GM21526 (cell line): ENCODE measurements around the gene DUSP22.
"Not testable (repeated sequence)": the region's sequence is repeated elsewhere in the genome, so short reads cannot be mapped to it uniquely, and the experiment has no call there.

ENCODE experiments used
- ATAC-seq: cut with Tn5 transposase; IDR thresholded peaks from one replicate; pipeline ENCODE4 v1.9.1; 2021; ENCODE audit warnings: moderate library complexity; ENCODE audit not compliant: unreplicated experiment, low FRiP score

Gene DUSP22

DNA sequence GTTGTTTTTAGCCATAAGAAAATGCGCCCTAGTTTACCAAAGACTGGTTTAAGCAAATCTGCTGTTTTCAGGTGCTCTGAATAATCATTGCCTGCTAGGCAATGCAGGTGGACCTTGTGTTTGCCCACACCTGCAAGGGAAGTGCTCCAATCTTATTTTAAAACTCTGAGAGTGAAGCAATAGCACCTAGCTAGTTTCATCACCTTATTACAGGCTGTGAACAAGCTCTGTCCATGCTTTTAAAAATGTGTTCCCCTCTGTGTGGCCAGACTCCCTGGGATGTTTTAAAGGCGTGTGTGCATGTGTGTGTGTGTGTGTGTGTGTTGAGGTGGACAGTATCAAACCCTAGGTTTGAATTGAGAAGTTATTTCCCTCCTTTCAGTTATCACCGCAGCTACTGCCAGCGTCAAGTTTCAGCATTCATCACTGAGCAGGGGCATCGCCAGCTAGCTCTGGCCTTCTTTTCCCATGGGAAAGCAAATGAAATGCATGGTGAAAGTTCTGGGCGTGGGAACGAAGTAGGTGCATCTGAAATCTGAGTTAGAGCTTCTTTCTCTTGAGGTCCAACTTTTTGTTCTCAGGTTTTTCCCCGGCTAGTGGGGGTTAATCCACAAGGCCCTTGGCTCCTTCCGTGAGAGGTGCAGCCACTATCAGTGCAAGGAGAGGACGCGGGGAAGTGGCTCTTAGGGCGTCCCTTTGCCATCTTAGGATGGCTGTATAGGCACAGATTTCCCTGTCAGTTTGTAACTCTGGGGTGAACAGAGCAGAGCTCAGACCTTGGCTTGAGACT, 30.8 kb downstream of the DUSP22 start:
- peak; percentile 26 for ATAC-seq

DNA sequence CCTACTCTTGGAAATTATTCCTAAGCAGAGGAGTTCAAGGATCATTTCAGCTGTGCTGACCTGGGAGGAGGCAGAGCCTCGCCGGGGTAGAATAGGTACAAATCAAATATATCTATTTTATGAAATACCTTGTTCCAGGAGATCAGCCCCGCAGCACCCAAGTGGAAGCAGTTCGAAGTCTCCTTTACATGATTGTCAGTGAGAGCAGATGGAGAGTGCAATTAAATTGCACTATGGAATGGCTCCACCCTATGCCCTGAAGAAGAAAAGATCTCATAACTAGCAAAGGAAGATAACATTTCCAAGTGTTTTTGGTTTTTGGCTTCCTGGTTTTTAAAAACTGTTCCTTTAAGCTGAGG, 31.4 kb downstream of the DUSP22 start:
- no peak for ATAC-seq

DNA sequence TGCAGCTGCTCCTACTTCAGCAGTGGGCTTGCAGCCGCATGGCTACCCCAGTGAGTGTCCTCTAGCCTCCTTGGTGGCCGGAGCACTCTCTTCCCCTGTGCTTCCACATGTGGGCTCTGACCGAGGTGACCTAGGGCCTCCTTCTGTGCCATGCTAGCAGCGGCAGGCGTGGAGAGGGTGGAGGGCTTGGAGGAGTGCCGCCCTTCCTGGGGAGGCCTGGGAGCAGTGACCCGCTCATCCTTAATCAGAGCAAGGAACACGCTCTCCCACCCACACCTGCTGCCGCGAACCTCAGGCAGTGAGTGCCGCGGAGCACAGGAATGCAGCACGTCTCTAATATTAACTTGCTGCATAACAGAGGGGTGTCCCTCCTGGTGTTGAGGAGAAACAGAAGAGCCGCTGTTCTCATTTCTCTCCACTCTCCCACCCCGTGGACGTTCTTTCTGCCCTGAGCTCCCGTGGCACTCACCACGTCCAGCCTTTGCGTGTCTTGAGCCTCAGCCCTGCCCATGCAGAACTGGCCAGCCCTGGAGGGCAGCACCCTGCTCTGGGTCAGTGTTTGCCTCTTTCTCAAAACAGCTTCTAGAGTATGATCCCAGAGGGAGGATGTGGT, 31.9 kb downstream of the DUSP22 start:
- no peak for ATAC-seq

DNA sequence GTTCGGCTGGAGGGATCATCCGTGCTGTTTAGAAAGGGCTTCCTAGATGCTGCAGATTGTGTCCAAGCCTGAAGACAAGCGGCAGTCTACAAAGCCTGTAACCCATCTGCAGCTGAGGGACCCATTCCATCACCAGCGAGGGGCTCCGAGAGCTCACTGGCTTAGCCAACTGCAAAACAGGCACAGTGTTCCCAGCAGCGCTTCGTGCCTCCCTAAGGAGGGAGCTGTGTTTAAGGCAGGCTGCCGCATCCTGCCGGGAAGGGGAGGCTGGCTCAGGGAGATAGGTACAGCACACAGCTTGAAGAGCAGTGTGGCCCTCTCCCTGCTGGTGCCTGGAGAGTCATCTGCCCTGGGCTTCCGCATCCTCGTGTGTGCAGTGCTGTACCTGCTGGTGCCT, 32.4 kb downstream of the DUSP22 start:
- ATAC-seq: no peak

DNA sequence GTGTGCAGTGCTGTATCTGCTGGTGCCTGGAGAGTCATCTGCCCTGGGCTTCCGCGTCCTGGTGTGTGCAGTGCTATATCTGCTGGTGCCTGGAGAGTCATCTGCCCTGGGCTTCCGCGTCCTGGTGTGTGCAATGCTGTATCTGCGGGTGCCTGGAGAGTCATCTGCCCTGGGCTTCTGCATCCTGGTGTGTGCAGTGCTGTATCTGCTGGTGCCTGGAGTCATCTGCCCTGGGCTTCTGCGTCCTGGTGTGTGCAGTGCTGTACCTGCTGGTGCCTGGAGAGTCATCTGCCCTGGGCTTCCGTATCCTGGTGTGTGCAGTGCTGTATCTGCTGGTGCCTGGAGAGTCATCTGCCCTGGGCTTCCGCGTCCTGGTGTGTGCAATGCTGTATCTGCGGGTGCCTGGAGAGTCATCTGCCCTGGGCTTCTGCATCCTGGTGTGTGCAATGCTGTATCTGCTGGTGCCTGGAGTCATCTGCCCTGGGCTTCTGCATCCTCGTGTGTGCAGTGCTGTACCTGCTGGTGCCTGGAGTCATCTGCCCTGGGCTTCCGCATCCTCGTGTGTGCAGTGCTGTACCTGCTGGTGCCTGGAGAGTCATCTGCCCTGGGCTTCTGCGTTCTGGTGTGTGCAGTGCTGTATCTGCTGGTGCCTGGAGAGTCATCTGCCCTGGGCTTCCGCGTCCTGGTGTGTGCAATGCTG, 33.0 kb downstream of the DUSP22 start:
- ATAC-seq: not testable (repeated sequence)

DNA sequence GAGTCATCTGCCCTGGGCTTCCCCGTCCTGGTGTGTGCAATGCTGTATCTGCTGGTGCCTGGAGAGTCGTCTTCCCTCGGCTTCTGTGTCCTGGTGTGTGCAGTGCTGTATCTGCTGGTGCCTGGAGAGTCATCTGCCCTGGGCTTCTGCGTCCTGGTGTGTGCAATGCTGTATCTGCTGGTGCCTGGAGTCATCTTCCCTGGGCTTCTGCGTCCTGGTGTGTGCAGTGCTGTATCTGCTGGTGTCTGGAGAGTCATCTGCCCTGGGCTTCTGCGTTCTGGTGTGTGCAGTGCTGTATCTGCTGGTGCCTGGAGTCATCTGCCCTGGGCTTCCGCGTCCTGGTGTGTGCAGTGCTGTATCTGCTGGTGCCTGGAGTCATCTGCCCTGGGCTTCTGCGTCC, 33.8 kb downstream of the DUSP22 start:
- not testable (repeated sequence) for ATAC-seq

DNA sequence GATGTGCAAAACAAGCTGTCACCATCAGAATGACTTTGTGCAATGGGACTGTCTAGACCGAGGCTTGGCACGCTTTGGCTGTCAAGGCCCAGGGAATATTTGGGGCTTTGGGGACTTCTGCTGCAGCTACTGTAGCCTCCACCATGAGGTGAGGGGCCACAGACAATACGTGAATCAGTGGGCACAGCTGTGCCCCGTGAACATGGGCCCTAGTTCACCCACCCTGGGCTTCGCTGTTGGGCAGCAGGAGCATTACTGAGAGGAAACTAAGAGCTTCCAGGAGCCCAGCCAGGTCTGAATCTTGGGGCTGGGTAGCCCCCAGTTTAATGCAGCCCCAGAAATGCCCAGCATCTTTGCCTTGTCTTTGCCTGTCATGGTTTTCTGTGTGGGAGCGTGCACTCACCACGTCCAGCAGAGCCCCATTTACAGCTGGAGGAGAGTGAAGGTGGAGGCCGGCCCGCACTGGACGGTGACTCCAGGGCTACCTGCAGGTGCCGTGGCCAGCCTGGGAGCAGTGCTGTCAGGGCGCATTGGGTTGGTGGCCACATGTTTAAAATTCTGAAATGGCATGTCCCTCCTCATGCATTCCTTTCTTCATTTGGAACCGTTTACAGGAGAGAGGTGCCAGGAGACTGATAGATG, 34.7 kb downstream of the DUSP22 start:
- ATAC-seq: no peak

DNA sequence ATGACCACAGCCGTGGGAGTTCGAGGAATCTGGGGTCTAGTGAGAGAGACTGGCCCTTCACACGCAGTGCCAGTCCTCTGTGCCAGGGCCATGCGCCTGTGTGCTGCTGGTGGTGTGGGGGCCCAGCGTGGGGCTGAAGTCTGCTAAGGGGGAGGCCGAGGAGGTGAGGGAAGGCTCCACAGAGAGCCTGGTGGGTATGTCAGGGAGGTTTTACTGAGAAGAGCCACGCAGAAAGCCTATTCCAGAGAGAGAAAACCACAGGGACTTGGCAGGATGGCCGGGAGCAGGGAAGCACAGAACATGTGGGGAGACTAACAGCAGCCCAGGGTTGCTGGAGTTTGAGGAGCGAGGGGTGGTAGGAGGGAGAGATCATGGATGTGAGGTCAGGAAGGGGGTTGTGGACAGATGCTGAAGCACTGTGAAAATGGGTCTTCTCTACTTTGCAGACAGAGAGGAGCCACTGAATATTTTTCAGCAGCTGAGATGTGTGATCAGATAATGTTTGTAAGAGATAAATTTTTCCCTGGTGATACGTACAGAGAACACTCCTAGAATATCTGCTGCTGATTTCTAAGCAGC, 35.3 kb downstream of the DUSP22 start:
- ATAC-seq: peak; percentile 6

DNA sequence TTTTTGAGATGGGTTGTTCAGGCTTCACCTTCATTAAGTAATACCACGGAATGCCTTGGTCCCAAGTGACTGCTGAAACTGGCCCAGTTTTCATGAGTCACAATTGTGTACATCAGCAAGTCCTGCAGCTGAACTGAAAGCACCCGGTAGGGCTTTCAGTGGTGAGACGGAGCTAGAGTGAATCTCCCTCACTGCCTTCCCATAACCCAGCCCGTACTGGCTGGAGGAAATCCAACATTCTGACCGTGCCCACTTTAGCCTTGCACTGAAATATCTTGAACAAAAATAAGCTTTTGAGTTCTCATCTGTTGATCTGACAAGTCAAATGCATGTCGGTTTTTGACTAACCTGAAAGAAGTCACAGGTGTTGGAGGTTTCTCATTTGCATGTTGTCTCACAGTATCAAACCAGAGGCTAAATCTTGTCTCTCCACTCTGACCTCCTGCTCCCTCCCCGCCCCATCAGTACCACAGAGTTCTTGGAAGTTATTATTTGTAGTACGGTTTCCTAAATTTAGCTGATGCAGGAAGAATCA, 35.9 kb downstream of the DUSP22 start:
- peak; percentile 75 for ATAC-seq

DNA sequence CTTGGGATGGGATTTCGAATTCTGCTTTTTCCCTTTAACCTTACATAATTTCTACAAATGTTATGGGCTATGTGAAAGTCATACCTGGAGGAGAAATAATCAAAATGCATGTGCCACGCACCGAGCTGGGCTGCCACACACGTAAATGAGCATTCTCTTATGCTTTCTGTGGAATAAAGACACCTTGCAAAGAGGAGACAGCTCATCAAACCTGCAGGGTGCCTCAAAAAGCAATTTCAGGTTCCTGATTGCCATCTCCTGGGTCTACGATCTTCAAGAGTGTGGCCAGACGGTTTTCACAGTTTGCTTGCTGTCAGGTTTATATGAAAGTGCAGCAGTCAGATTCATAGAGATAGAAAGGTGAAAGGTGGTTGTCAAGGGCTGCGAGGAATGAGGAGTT, 36.6 kb downstream of the DUSP22 start:
- ATAC-seq: no peak

DNA sequence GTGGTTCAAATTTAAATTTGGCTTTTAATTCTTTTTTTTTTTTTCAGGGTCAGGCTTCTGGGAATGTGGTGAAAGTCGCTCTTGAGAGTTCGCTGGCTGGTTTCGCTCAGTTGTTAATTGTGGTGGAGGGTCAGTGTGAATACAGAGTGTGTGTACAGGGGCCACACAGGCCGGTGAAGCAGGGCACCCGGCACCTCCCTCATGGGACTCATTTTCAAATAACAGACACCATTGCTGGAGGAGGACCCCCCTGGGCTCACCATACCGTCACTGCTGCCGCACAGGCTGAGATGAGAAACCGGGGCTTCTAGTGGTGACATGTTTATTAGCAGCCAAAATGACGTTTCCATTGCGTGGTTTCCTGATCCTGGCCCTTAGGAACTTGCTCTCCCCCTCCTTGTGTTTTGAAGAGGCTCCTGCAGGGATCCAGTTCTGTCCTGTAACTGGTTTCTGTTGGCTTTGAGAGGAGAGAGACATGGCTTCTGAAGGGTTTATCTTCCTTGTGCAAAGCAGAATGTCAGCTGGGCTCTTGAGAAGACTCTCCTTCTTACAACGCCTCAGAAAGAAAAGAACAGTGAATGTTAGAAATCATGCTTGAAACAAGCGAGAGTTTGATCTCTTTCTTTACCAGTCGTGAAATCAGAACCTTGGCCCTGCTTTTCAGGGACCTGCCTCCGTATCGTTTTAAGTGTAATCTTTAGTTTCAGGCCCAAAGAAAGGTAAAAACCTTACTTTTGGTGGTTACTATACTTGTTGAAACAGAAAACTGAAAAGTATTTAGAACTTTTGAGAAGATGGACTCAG, 37.8 kb downstream of the DUSP22 start:
- no peak for ATAC-seq

DNA sequence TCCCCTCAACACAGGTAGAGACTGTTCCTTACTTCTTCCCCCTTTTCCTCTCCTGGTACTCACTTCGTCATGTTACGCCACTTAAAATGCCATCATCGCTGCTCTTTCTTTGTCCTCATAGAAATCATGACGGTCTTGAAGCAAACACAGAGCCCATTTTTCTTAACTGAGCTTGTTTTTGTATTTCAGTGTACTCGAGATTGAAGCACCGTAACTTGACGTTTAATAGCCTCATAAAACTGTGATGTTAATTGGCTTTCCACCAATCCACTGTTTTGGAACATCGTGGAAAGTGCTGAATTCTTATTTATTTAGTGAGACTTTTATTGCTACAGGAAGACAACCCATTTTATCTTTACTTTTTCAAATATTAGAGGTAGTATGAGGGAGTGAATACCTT, 38.7 kb downstream of the DUSP22 start:
- ATAC-seq: no peak

DNA sequence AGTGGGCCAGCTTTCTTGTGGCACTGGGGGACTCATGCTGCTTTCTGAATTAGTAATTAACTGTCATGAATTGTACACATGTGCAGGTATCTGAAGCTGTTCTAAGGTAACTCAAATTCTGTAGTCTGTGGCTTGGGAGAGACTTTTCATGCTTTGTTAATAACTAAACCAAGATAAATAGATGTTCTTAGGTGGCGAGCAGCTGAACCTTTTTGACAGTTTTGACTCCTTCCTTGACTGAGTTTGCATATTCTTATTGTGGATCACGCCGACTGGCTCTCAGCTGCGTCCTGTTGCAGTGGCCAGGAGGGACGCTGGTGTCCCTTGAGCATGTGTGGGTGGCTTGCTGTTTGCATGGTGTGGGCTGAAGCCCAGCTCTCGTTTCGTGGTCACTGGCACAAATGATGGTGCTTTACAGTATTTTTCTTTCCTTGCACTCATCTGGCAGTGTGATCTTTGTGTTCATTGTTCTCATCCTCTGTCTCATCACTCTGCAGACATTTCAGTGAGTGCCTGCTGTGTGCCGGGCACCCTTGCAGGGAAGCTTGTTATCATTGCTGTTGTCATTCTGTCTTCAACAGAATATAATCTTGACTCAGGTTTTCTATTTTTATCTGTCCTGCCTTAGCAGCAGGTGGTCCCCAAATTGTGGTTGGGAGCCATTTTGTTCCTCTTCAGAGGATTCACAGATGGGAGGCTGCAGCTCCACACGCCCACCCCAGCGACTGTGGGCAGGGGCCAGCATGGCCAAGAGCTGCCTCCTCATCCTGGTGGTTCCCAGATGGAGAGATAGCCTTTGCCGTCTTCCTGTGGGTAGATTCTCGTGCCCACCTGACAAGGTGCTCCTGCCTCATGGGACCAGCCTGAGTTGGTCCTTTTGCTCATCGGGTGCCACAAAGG, 39.6 kb downstream of the DUSP22 start:
- peak; percentile 29 for ATAC-seq

DNA sequence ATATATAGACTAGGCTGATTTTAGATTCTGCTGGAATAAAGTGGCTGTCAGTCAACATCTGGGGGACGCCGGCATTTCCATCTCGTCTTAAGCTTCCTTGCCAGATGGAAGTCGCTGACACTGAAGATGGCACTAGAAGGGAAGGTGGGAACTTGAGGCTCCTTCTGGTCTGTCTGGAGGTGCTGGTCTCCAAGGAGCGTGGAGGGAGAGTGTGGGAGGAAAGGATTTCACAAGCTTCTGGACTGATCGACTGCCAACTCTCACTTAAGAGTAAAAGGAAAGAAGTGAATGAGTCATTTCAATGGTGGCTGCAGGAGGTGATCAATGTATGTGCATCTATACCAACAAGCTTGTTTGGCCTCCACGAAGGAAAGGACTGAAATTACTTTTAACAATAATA, 40.4 kb downstream of the DUSP22 start:
- ATAC-seq: no peak

DNA sequence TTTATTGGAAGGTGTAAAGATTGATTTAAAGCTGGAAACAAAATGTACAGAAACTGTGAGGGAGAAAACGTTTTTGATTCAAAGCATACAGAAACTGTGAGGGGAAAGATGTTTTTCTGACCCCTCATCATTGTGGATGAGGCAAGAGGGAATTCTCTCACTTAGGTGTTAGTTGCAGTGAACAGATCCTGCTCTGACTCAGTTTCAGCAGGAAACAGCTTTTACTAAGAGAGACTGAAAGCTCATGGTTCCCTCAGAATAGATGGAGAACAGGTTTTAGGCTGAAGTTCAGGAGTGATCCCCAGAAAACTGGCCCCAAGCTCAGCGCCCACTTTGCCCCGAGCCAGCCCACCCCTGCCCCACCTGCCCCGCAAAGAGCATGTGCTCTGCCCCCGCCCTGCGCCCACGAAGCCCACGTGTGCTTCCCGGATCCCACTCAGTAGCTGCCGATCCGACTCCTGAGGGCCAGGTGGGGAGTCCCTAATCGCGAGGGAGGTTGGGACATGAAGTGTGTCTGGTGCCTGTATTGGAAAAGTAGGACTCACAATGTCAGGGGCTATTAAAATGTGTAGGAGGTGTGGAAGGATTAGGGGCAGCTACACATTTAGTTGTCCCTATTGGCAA, 41.2 kb downstream of the DUSP22 start:
- no peak for ATAC-seq

DNA sequence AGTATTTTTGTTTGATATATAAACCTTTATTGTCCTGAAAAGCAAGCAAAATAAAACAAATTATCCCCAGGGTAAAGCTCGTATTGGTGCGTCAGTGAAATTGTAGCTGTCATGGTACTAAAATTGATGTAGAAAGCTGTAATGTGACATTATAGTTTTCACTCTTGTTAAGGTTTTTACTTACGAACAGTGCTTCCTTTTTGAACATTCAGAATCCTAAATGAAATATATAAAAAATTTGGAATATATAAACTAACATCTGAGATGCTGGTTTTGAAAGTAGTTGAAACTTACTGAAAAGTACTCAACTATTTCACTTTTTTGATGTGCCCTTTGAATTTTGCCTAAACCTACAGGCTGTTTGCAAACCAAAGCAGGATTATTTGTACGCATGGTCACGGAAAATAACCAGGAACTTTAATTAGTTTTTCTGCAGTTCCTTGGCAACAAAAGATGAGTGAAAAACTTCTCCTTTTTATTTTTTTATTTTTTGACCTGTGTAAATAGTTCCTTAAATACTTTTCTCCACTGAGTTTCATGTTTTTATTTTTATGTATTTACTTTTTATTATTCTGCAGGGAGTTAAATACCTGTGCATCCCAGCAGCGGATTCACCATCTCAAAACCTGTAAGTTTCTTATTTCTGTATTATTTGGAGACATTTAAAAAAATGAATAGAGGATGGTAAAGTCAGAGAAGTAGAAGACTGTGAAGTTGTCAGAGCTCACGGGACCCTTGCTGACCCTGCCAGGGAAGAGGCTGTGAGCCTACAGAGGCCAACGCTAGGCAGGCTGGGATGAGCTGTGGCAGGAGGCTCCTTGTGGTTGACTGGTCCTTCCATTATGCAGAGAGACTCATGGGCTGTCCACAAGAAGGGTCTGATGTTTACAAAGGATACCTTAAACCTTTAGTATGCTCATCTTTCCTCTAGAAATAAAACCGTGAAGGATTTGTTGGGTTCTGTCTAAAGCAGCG, 42.5 kb downstream of the DUSP22 start:
- no peak for ATAC-seq

DNA sequence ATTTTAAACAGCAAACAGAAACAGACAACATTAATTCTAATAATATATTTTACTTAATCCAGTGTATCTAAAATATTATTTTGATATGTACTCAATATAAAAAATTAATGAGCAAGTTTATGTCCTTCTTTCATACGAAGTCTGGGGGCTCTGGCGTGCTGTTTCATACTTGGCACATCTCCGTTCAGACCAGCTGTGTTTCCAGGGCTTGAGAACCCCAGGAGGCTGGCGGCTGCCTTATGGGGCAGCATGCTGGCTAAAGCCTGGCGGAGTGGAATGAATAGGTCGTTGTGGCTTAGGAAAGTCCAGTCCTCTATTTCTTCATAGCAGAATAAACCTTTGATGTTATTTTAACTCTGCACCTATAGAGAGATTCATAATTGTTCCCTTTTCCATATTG, 43.3 kb downstream of the DUSP22 start:
- ATAC-seq: no peak
